Measurements from ENCODE around the gene LENEP.

Gene LENEP

GRCh38 chr1:155026588-155026987 lies 33.2 kb downstream of the LENEP start:
- DNase-seq (ENCODE audit: low read depth): no peak

GRCh38 chr1:155029513-155030242 lies 36.3 kb downstream of the LENEP start:
- no peak for DNase-seq (ENCODE audit: low read depth)

- DNase-seq (ENCODE audit: low read depth): no peak
Observed at GRCh38 chr1:155030243-155030795, 36.9 kb downstream of the LENEP start.

GRCh38 chr1:155030899-155031298 lies 37.5 kb downstream of the LENEP start:
- DNase-seq (ENCODE audit: low read depth): no peak

GRCh38 chr1:155032886-155033285 lies 39.5 kb downstream of the LENEP start:
- no peak for DNase-seq (ENCODE audit: low read depth)

- DNase-seq (ENCODE audit: low read depth): no peak
Observed at GRCh38 chr1:155033524-155033923, 40.1 kb downstream of the LENEP start, which contains the start of the genes DCST1 and DCST2. Gene DCST1 (plus strand): TSS chr1:155033824. CDS start chr1:155034037, 213 bp downstream. Gene DCST2 (minus strand): TSS chr1:155033781. CDS start chr1:155033701, 80 bp downstream.

GRCh38 chr1:155034318-155035208 lies 41.2 kb downstream of the LENEP start:
- DNase-seq (ENCODE audit: low read depth): no peak

GRCh38 chr1:155035936-155036335 lies 42.5 kb downstream of the LENEP start:
- no peak for DNase-seq (ENCODE audit: low read depth)

GRCh38 chr1:155037043-155037442 lies 43.7 kb downstream of the LENEP start:
- no peak for DNase-seq (ENCODE audit: low read depth)

- no peak for DNase-seq (ENCODE audit: low read depth)
Observed at GRCh38 chr1:155037851-155038441, 44.6 kb downstream of the LENEP start.

- DNase-seq (ENCODE audit: low read depth): no peak
Observed at GRCh38 chr1:155038602-155039307, 45.4 kb downstream of the LENEP start.

- DNase-seq (ENCODE audit: low read depth): no peak
Observed at GRCh38 chr1:155039308-155039669, 45.9 kb downstream of the LENEP start.

- DNase-seq (ENCODE audit: low read depth): no peak
Observed at GRCh38 chr1:155040358-155041093, 47.1 kb downstream of the LENEP start.

- DNase-seq (ENCODE audit: low read depth): no peak
Observed at GRCh38 chr1:155042789-155043188, 49.4 kb downstream of the LENEP start.

- no peak for DNase-seq (ENCODE audit: low read depth)
Observed at GRCh38 chr1:155043301-155043702, 49.9 kb downstream of the LENEP start.

- no peak for DNase-seq (ENCODE audit: low read depth)
Observed at GRCh38 chr1:155043793-155044192, 50.4 kb downstream of the LENEP start.
